Activated CD8-positive, alpha-beta memory T cell treated with anti-CD3 and anti-CD28 coated beads for 36 hours (primary cell): ENCODE results near the gene KRTAP5-5. TPM values are rescaled to one million over a fixed set of nuclear protein-coding genes. Genes with fewer than 3 reads are reported as not detected.
"Not testable (repeated sequence)": the region's sequence is repeated elsewhere in the genome, so short reads cannot be mapped to it uniquely, and the experiment has no call there.

Experiments used
- CTCF ChIA-PET: fragments of 350-600 bp; sonication (Branson Sonifier 250); formaldehyde crosslinking; loops from one replicate; lab custom pipeline; 2021; ENCODE audit warnings: antibody characterized with exemption; lab: Charles Lee
- POLR2A ChIA-PET: fragments of 350-600 bp; sonication (Branson Sonifier 250); formaldehyde crosslinking; loops from one replicate; lab custom pipeline; 2021; ENCODE audit warnings: antibody characterized with exemption; lab: Charles Lee
- total RNA-seq, 2 experiments: library from RNA; stranded (reverse); gene quantifications; one replicate each; pipeline ENCODE4 v1.2.3, GENCODE V29; 2021

Gene KRTAP5-5
- total RNA-seq, 2 experiments from 2014 or later: not detected

GRCh38 chr11:1603629-1604028, 25.9 kb upstream of the KRTAP5-5 start:
- CTCF ChIA-PET: no interaction called here
- POLR2A ChIA-PET: no interaction called here

DNA sequence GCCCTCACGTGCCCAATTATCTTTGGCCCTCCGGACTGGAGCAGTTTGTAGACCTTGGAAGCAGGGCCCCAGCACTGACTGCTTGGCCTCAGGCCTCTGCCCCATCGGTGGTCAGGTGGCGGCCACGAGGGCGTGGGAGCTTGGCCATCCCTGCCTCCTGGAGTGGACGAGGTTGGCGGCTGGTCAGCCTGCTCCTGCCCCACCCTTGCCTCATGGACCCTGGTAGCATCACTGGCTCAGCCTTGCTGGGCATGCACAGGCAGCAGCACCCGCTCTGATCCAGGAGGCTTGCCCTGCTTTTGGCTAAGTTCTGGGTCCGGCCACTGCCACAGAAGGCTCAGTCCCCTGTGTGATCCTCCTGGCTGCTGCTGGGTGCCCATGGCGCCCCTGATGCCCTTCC, 25.4 kb upstream of the KRTAP5-5 start:
- CTCF ChIA-PET: no interaction called here
- POLR2A ChIA-PET: no interaction called here

GRCh38 chr11:1604711-1605110, 24.9 kb upstream of the KRTAP5-5 start:
- ChIA-PET POLR2A (no interaction called here), CTCF (no interaction called here)

DNA sequence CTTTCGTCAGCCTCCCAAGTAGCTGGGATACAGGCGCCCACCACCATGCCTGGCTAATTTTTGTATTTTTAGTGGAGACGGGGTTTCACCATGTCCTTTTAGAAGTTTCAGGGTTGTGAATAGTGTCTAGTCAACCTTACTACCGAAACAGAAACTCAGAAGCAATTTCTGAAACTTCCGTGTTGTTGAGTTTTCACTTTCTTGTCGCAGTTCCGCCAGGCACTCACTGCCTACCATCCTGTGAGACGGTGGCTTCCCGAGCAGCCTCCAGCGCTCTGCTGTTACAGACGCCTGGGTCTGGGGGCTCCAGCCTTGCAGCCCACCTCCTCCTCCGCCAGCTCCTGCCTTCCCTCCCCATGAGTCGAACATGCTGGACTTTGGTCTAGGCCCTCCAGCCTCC, 23.7 kb upstream of the KRTAP5-5 start:
- POLR2A ChIA-PET, CTCF ChIA-PET: not testable (repeated sequence)

DNA sequence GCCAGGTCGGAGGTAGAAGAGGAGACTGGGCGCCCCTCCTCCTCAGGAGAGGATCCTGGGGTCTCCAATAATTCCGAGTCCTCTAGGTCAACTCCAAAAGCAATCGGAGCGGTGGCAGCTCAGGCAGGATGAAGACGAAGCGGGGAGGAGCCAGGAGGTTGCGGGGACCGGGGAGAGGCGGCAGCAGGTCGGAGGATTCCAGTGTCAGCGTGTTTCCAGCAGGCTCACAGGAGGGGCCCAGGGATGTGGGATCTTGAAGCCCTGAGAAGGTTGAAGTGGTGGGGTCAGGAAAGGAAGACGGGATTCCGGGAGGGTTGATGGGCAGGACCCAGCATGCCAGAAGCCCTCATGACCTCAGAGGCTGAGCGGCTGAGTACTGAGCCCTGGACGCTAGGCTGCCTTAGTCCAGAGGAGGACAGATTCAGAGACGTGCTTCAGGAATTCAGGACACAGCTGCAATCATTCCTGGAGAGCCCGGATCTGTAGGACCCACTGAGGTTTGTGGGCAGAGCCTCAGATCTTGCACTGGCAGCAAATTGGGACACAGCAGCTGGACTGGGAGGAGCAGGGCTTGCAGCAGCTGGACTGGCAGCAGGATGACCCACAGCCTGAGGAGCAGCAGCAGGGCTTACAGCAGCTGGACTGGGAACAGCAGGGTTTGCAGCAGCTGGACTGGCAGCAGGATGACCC, 22.3 kb upstream of the KRTAP5-5 start:
- POLR2A ChIA-PET: not testable (repeated sequence)

DNA sequence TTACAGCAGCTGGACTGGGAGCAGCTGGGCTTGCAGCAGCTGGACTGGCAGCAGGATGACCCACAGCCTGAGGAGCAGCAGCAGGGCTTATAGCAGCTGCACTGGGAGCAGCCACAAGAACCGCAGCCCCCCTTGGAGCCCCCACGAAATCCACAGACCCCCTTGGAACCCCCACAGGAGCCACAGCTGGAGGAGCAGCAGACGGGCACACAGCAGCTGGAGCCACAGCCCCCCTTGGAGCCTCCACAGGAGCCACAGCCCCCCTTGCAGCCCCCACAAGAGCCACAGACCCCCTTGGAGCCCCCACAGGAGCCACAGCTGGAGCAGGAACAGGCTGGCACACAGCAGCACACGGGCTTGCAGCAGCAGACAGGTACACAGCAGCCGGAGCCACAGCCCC, 21.7 kb upstream of the KRTAP5-5 start:
- CTCF ChIA-PET, POLR2A ChIA-PET: not testable (repeated sequence)

More for the DNA sequence above, 22.3 kb upstream of the KRTAP5-5 start:
- CTCF ChIA-PET: not testable (repeated sequence)

GRCh38 chr11:1608363-1608762, 21.2 kb upstream of the KRTAP5-5 start, which contains the start of gene KRTAP5-3:
Gene KRTAP5-3 (minus strand): TSS chr11:1608463. CDS start chr11:1608385, 78 bp downstream.
- CTCF ChIA-PET: no interaction called here

GRCh38 chr11:1618231-1618630, 11.3 kb upstream of the KRTAP5-5 start:
- CTCF ChIA-PET: interaction anchor here (1.1 kb wide), 1 partner anchor 76 kb away, joined by 3 read pairs; no protein-coding TSS in a partner anchor

More at GRCh38 chr11:1608363-1608762, 21.2 kb upstream of the KRTAP5-5 start, which contains the start of gene KRTAP5-3:
- POLR2A ChIA-PET: no interaction called here

DNA sequence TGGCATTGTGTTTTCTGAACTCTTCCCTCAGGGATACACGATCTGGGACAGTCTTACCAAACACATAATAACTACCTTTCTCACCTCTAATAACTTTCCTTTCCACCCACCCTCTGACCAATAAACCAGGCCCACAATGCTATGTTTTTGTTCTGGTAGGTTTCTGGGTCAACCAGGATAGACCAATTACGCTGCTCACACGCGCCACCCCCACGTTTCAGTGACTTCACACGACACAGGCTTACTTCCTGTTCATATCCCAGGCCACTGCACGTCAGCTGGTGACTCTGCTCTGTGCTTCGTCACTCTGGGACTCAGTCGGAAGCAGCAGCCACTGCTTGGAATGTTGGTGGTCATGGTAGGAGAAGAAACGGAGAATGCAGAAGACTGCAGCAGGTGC, 10.1 kb upstream of the KRTAP5-5 start:
- CTCF ChIA-PET: interaction anchor here (1.4 kb wide), 1 partner anchor 74 kb away, joined by 5 read pairs; no protein-coding TSS in a partner anchor
- POLR2A ChIA-PET: no interaction called here

More at GRCh38 chr11:1618231-1618630, 11.3 kb upstream of the KRTAP5-5 start:
- POLR2A ChIA-PET: no interaction called here

DNA sequence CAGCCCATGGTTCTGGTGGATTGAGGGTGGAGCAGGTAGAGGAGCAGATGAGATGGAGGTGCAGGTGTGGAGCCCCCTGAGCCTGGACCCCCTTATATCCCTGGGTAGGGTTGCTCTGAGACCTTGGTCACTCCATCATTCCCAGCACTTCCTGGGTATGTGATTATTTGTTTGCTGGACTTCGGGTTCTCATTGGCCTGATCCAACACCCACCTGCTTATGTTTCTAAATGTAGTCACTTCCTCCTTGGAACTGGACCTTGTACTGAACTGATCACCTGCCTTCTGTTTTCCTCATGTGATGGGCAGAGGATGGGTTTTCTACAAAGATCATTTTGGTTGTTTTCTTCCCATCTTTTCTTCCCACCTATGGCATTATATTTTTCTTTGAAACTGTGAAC, 7.5 kb upstream of the KRTAP5-5 start, which contains the start of gene KRTAP5-4:
Gene KRTAP5-4, minus strand, starts transcription at position 53 of the 400 bp plus-strand sequence. Its CDS starts 45 bp downstream, at position 8.
- POLR2A ChIA-PET: no interaction called here
- CTCF ChIA-PET: interaction anchor here (0.6 kb wide), 1 partner anchor 47 kb away, joined by 3 read pairs; no protein-coding TSS in a partner anchor

DNA sequence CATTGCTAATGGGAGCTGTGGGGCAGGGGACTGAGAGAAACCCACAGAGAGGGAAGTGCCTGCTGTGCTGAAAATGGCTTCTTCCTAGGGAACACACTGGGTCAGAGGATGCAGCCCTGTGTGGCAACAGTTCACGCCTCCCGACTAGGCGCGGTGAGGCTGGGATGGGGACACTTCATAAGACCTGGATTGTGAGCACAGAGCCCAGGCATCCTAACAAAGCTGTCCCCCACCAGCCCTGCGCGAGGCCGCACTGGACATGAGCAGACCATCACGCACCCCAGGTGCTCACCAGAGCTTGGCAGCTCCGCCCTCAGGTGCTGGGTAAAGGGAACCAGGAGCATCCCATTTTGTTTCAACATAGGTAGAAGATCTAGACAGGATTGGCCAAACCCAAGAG, 5.9 kb upstream of the KRTAP5-5 start:
- CTCF ChIA-PET: interaction anchor here (1.2 to 1.5 kb wide), 2 partner anchors 10 to 77 kb away, joined by 4 read pairs; no protein-coding TSS in a partner anchor
- POLR2A ChIA-PET: no interaction called here

- ChIA-PET CTCF (interaction anchor here (1.2 to 1.5 kb wide), 3 partner anchors 9 to 214 kb away, joined by 3 to 4 read pairs (median 4); partner anchors contain the start of gene TNNI2), POLR2A (no interaction called here)
These were observed 5.0 kb upstream of the KRTAP5-5 start for GRCh38 chr11:1624621-1625020.

GRCh38 chr11:1625541-1625940, 4.0 kb upstream of the KRTAP5-5 start:
- POLR2A ChIA-PET: no interaction called here
- CTCF ChIA-PET: interaction anchor here (1.5 kb wide), 1 partner anchor 213 kb away, joined by 3 read pairs; the partner anchor contains the start of gene TNNI2

- POLR2A ChIA-PET: no interaction called here
- CTCF ChIA-PET: interaction anchor here (0.7 to 3.4 kb wide), 4 partner anchors 9 to 203 kb away, joined by 3 to 19 read pairs (median 4); no protein-coding TSS in a partner anchor
These were observed 859 bp upstream of the KRTAP5-5 start for GRCh38 chr11:1628506-1629325.

DNA sequence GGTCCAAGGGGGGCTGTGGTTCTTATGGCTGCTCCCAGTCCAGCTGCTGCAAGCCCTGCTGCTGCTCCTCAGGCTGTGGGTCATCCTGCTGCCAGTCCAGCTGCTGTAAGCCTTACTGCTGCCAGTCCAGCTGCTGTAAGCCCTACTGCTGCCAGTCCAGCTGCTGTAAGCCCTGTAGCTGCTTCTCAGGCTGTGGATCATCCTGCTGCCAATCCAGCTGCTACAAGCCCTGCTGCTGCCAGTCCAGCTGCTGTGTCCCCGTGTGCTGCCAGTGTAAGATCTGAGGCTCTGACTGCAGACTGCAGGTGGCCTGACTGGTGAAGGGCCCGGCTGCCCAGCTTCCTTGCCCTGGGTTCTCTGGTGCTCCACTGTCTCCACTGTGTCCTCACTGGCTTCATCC, 696 bp downstream of the KRTAP5-5 start:
- CTCF ChIA-PET: interaction anchor here (1.3 kb wide), 1 partner anchor 33 kb away, joined by 3 read pairs; no protein-coding TSS in a partner anchor
- POLR2A ChIA-PET: no interaction called here

- CTCF ChIA-PET: interaction anchor here (1.0 to 1.8 kb wide), 4 partner anchors 15 to 84 kb away, joined by 3 to 6 read pairs (median 4); no protein-coding TSS in a partner anchor
- POLR2A ChIA-PET: no interaction called here
These were observed 1.5 kb downstream of the KRTAP5-5 start for GRCh38 chr11:1631066-1631568.

- ChIA-PET POLR2A (interaction anchor here (0.5 kb wide), 1 partner anchor 370 kb away, joined by 3 read pairs; no protein-coding TSS in a partner anchor), CTCF (interaction anchor here (0.6 to 1.8 kb wide), 3 partner anchors 58 to 1349 kb away, joined by 3 to 6 read pairs (median 6); no protein-coding TSS in a partner anchor)
These were observed 2.6 kb downstream of the KRTAP5-5 start for GRCh38 chr11:1632053-1632714.

GRCh38 chr11:1633864-1634263, 4.3 kb downstream of the KRTAP5-5 start:
- ChIA-PET CTCF (interaction anchor here (1.3 kb wide), 1 partner anchor 9 kb away, joined by 4 read pairs; no protein-coding TSS in a partner anchor), POLR2A (no interaction called here)
